SK-N-SH treated with all-trans-retinoic acid at 6 μM for 48 hours (cell line): ENCODE results near the gene GNAZ.

Experiments
- ATAC-seq: fragments of 200-7000 bp; cut with Tn5 transposase; 3 replicates; pipeline ENCODE4 v1.9.1; 2020; ENCODE audit warnings: mild to moderate bottlenecking, moderate library complexity
- ARNTL ChIP-seq: fragments of 450-650 bp; formaldehyde crosslinking; IDR thresholded peaks from 2 replicates; pipeline ENCODE4 v1.5.0; 2020; ENCODE audit warnings: low read depth, mild to moderate bottlenecking, moderate library complexity, borderline replicate concordance
- BACH2 ChIP-seq: fragments of 250-450 bp; sonication (Bioruptor Pico); IDR thresholded peaks from 2 replicates; pipeline ENCODE4 v1.9.0; 2021; ENCODE audit warnings: mild to moderate bottlenecking, borderline replicate concordance
- CSDC2 ChIP-seq: fragments of 250-450 bp; sonication (Bioruptor Pico); IDR thresholded peaks from 2 replicates; pipeline ENCODE4 v1.5.0; 2020; ENCODE audit warnings: mild to moderate bottlenecking, moderate library complexity
- ESRRG ChIP-seq: fragments of 250-450 bp; sonication (Bioruptor Pico); IDR thresholded peaks from 2 replicates; pipeline ENCODE4 v1.6.1; 2021; ENCODE audit warnings: mild to moderate bottlenecking
- GLIS3 ChIP-seq: fragments of 250-450 bp; sonication (Bioruptor Pico); IDR thresholded peaks from 2 replicates; pipeline ENCODE4 v1.5.0; 2020; ENCODE audit warnings: mild to moderate bottlenecking, moderate library complexity
- ISL1 ChIP-seq: fragments of 250-450 bp; sonication (Bioruptor Pico); IDR thresholded peaks from 2 replicates; pipeline ENCODE4 v2.1.2; 2022; ENCODE audit warnings: mild to moderate bottlenecking, moderate library complexity
- OSR1 ChIP-seq: fragments of 250-450 bp; sonication (Bioruptor Pico); IDR thresholded peaks from 2 replicates; pipeline ENCODE4 v1.8.0; 2022; ENCODE audit warnings: moderate library complexity, mild to moderate bottlenecking, inconsistent platforms
- PPARA ChIP-seq: fragments of 250-450 bp; sonication (Bioruptor Pico); IDR thresholded peaks from 2 replicates; pipeline ENCODE4 v1.5.0; 2020; ENCODE audit warnings: mild to moderate bottlenecking, borderline replicate concordance
- RARB ChIP-seq: fragments of 250-450 bp; sonication (Bioruptor Pico); IDR thresholded peaks from 2 replicates; pipeline ENCODE4 v1.8.0; 2021; ENCODE audit warnings: mild to moderate bottlenecking, moderate library complexity
- SNAI2 ChIP-seq: fragments of 250-450 bp; sonication (Bioruptor Pico); IDR thresholded peaks from 2 replicates; pipeline ENCODE4 v1.5.0; 2020; ENCODE audit warnings: mild to moderate bottlenecking, moderate library complexity
- TCF4 ChIP-seq: fragments of 250-450 bp; sonication (Bioruptor Pico); IDR thresholded peaks from 2 replicates; pipeline ENCODE4 v1.8.0; 2021; ENCODE audit warnings: mild to moderate bottlenecking, moderate library complexity, borderline replicate concordance
- TOX ChIP-seq: fragments of 250-450 bp; sonication (Bioruptor Pico); IDR thresholded peaks from 2 replicates; pipeline ENCODE4 v1.8.0; 2021; ENCODE audit warnings: mild to moderate bottlenecking, moderate library complexity, borderline replicate concordance
- TSHZ2 ChIP-seq: fragments of 250-450 bp; sonication (Bioruptor Pico); IDR thresholded peaks from 2 replicates; pipeline ENCODE4 v1.5.0; 2020; ENCODE audit warnings: mild to moderate bottlenecking, moderate library complexity
- ZC3H10 ChIP-seq: fragments of 250-450 bp; sonication (Bioruptor Pico); IDR thresholded peaks from 2 replicates; pipeline ENCODE4 v1.5.1; 2021; ENCODE audit warnings: mild to moderate bottlenecking, moderate library complexity
- ZFP3 ChIP-seq: fragments of 250-450 bp; sonication (Bioruptor Pico); IDR thresholded peaks from 2 replicates; pipeline ENCODE4 v1.5.0; 2020; ENCODE audit warnings: mild to moderate bottlenecking, moderate library complexity
- ZFP30 ChIP-seq: fragments of 450-650 bp; formaldehyde crosslinking; IDR thresholded peaks from 2 replicates; pipeline ENCODE4 v1.5.0; 2022; ENCODE audit warnings: mild to moderate bottlenecking, moderate library complexity
- ZNF70 ChIP-seq: fragments of 450-650 bp; formaldehyde crosslinking; IDR thresholded peaks from 2 replicates; pipeline ENCODE4 v1.5.0; 2020; ENCODE audit warnings: mild to moderate bottlenecking, moderate library complexity
- ZNF8 ChIP-seq: fragments of 450-650 bp; formaldehyde crosslinking; IDR thresholded peaks from 2 replicates; pipeline ENCODE4 v1.5.0; 2020; ENCODE audit warnings: mild to moderate bottlenecking, moderate library complexity
- TF ChIP-seq, protein P1 (sequence below): fragments of 250-450 bp; sonication (Bioruptor Pico); IDR thresholded peaks from 2 replicates; pipeline ENCODE4 v1.5.1; 2020; ENCODE audit warnings: low read depth, mild to moderate bottlenecking, moderate library complexity
- TF ChIP-seq, protein P2 (sequence below): fragments of 250-450 bp; sonication (Bioruptor Pico); IDR thresholded peaks from 2 replicates; pipeline ENCODE4 v1.5.1; 2021; ENCODE audit warnings: mild to moderate bottlenecking, moderate library complexity
- TF ChIP-seq, protein P3 (sequence below): fragments of 250-450 bp; sonication (Bioruptor Pico); IDR thresholded peaks from 2 replicates; pipeline ENCODE4 v1.8.0; 2021; ENCODE audit warnings: low read depth, mild to moderate bottlenecking, moderate library complexity, borderline replicate concordance

The GNAZ gene

GRCh38 chr22:23054531-23055257 lies 15.6 kb upstream of the GNAZ start:
- ATAC-seq, result no peak
- no peak for TF ChIP-seq RARB (CRISPR knock-in tag)
- TF ChIP-seq ARNTL (CRISPR knock-in tag), result no peak
- TF ChIP-seq ZC3H10 (CRISPR knock-in tag), result no peak
- no peak for TF ChIP-seq SNAI2 (CRISPR knock-in tag)
- no peak for TF ChIP-seq CSDC2 (CRISPR knock-in tag)
- TF ChIP-seq ZFP3 (CRISPR knock-in tag), result no peak
- TF ChIP-seq, protein P1, sequence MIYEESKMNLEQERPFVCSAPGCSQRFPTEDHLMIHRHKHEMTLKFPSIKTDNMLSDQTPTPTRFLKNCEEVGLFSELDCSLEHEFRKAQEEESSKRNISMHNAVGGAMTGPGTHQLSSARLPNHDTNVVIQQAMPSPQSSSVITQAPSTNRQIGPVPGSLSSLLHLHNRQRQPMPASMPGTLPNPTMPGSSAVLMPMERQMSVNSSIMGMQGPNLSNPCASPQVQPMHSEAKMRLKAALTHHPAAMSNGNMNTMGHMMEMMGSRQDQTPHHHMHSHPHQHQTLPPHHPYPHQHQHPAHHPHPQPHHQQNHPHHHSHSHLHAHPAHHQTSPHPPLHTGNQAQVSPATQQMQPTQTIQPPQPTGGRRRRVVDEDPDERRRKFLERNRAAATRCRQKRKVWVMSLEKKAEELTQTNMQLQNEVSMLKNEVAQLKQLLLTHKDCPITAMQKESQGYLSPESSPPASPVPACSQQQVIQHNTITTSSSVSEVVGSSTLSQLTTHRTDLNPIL (CRISPR knock-in tag), result no peak
- TF ChIP-seq OSR1 (CRISPR knock-in tag), result no peak
- TF ChIP-seq BACH2, result no peak
- TF ChIP-seq ZNF70 (CRISPR knock-in tag), result no peak
- no peak for TF ChIP-seq ESRRG (CRISPR knock-in tag)
- TF ChIP-seq PPARA, result no peak

DNA sequence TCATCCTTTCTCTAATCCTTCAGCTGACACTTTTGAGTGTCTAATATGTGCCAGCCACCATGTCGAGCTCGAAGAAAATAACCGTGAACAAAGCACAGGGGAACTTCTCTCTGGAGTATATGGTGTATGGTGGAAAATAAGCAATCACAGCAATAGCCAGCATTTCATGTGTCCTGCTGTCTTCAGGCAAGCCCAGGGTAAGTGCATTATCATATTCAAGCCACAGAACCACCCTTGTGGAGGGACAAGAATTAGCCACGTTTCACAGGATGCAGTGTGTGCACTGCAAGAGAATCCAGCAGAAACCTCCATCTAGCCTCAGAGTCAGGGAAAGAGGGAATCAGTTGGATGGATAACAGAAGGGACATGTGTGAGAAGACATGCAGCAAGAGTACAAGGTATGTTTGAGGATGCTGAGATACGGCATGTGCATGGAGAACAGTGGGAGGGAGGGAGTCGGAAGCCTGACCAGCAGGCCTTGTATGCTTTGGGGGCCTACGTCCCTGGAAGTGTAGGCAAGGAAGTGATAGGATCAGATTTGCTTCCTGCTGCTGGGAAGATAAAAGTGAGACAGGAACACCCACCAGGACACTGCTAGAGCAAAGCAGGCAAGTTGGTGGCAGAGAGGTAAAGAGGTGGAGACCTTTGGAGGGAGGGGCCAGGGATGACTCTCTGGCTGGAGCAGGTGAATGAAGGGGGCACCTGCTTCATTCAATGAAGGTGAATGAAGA lies 14.7 kb upstream of the GNAZ start:
- no peak for ATAC-seq
- TF ChIP-seq CSDC2 (CRISPR knock-in tag) (no peak), ZNF8 (no peak), RARB (CRISPR knock-in tag) (no peak), TSHZ2 (CRISPR knock-in tag) (no peak)

DNA sequence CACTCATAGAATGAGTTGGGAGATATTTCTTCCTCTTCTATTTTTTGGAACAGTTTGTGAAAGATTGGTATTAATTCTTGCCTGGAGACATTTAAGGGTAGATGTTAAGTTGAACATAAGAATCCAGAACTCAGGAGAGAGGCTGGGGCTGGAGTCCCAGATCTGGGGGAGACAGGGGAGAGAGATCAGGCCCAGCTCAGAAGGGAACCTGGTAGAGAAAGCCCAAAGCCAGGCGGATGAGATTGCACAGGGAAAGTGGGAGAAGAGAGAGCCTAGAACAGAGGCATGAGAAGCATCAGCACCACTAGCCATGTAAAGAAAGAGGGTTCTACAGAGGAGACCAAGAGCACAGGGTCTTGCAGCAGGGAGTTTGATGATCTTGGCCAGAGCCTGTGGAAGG lies 13.0 kb upstream of the GNAZ start:
- no peak for ATAC-seq
- TF ChIP-seq PPARA, result no peak
- TF ChIP-seq TCF4 (CRISPR knock-in tag), result no peak
- no peak for TF ChIP-seq ESRRG (CRISPR knock-in tag)
- TF ChIP-seq SNAI2 (CRISPR knock-in tag), result no peak
- TF ChIP-seq, protein P2, sequence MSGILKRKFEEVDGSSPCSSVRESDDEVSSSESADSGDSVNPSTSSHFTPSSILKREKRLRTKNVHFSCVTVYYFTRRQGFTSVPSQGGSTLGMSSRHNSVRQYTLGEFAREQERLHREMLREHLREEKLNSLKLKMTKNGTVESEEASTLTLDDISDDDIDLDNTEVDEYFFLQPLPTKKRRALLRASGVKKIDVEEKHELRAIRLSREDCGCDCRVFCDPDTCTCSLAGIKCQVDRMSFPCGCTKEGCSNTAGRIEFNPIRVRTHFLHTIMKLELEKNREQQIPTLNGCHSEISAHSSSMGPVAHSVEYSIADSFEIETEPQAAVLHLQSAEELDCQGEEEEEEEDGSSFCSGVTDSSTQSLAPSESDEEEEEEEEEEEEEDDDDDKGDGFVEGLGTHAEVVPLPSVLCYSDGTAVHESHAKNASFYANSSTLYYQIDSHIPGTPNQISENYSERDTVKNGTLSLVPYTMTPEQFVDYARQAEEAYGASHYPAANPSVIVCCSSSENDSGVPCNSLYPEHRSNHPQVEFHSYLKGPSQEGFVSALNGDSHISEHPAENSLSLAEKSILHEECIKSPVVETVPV, result no peak
- no peak for TF ChIP-seq BACH2
- TF ChIP-seq RARB (CRISPR knock-in tag), result no peak
- no peak for TF ChIP-seq ZNF70 (CRISPR knock-in tag)
- no peak for TF ChIP-seq ISL1 (CRISPR knock-in tag)
- TF ChIP-seq TOX (CRISPR knock-in tag), result no peak
- no peak for TF ChIP-seq CSDC2 (CRISPR knock-in tag)
- TF ChIP-seq TSHZ2 (CRISPR knock-in tag), result no peak
- no peak for TF ChIP-seq GLIS3 (CRISPR knock-in tag)
- no peak for TF ChIP-seq ZC3H10 (CRISPR knock-in tag)
- TF ChIP-seq, protein P3, sequence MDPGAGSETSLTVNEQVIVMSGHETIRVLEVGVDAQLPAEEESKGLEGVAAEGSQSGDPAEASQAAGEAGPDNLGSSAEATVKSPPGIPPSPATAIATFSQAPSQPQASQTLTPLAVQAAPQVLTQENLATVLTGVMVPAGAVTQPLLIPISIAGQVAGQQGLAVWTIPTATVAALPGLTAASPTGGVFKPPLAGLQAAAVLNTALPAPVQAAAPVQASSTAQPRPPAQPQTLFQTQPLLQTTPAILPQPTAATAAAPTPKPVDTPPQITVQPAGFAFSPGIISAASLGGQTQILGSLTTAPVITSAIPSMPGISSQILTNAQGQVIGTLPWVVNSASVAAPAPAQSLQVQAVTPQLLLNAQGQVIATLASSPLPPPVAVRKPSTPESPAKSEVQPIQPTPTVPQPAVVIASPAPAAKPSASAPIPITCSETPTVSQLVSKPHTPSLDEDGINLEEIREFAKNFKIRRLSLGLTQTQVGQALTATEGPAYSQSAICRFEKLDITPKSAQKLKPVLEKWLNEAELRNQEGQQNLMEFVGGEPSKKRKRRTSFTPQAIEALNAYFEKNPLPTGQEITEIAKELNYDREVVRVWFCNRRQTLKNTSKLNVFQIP (CRISPR knock-in tag), result no peak
- TF ChIP-seq ZFP30 (CRISPR knock-in tag), result no peak
- TF ChIP-seq ZFP3 (CRISPR knock-in tag), result no peak
- TF ChIP-seq OSR1 (CRISPR knock-in tag), result no peak
- TF ChIP-seq, all 23 proteins: peak for 0
